Measurements from ENCODE around the gene HAVCR1.
"Not testable (repeated sequence)": the region's sequence is repeated elsewhere in the genome, so short reads cannot be mapped to it uniquely, and the experiment has no call there.

The HAVCR1 gene

DNA sequence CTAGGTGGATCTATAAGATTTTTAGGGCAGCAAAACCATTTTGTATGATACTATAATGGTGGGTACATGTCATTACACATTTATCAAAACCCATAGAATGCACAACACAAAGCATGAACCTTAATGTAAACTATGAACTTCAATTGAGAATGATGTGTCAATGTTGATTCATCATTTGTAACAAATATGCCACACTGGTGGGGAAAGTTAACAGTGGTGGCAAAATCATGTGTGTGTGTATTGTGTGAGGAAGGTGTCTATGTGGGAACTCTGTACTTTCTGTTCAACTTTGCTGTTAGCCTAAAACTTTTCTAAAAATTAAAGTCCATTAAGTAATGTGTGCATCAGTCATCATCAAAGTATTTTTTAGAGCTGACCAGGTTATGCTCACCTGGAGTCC, 38.9 kb downstream of the HAVCR1 start:
- no peak overlapping the region for H2AK5ac ChIP-seq (ENCODE audit: low read length)
- no peak overlapping the region for H3K23ac ChIP-seq (ENCODE audit: low read length)
- no peak overlapping the region for H4K5ac ChIP-seq (ENCODE audit: low read length)
- H3K27ac ChIP-seq (ENCODE audit: low read depth, low read length): no peak overlapping the region
- no peak overlapping the region for H2BK120ac ChIP-seq (ENCODE audit: low read depth, low read length)
- H3K79me1 ChIP-seq (ENCODE audit: low read length): no peaks in the 10 kb centered on the region
- no peak overlapping the region for H3K18ac ChIP-seq (ENCODE audit: low read length)
- H3K79me2 ChIP-seq (ENCODE audit: control insufficient read depth, insufficient read depth, low read length): no peaks in the 10 kb centered on the region
- no peak overlapping the region for H3K56ac ChIP-seq (ENCODE audit: low read length)
- no peak overlapping the region for H4K8ac ChIP-seq (ENCODE audit: low read depth, low read length)
- no peaks in the 10 kb centered on the region for H3K27me3 ChIP-seq (ENCODE audit: insufficient read depth, low read length, poor library complexity)
- H3K4me2 ChIP-seq (ENCODE audit: low read length): no peak overlapping the region
- no peak overlapping the region for H3K4ac ChIP-seq (ENCODE audit: low read depth, low read length)
- H3K36me3 ChIP-seq (ENCODE audit: control insufficient read depth, insufficient read depth, low read length): no peaks in the 10 kb centered on the region
- no peak overlapping the region for H2BK5ac ChIP-seq (ENCODE audit: low read length)
- H3K4me1 ChIP-seq (ENCODE audit: control insufficient read depth, low read depth, low read length): no peaks in the 10 kb centered on the region
- no peak for DNase-seq
- H3K4me3 ChIP-seq (ENCODE audit: low read length): no peak overlapping the region
- H2BK15ac ChIP-seq (replicated peaks; ENCODE audit: low read depth): no peak overlapping the region
- no peak overlapping the region for H3K9ac ChIP-seq (ENCODE audit: low read length)

DNA sequence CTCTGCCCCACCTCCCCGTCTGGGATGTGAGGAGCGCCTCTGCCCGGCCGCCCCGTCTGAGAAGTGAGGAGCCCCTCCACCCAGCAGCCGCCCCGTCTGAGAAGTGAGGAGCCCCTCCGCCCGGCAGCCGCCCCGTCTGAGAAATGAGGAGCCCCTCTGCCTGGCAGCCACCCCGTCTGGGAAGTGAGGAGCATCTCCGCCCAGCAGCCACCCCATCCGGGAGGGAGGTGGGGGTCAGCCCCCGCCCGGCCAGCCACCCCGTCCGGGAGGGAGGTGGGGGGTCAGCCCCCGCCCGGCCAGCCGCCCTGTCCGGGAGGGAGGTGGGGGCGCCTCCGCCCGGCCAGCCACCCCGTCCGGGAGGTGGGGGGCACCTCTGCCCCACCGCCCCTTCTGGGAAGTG, 44.8 kb downstream of the HAVCR1 start:
- no CpG with 5 or more reads among the region's 28 CpGs for WGBS (ENCODE audit: extremely low coverage, insufficient coverage, low lambda C conversion rate)
- H3K79me1 ChIP-seq (ENCODE audit: low read length); H3K36me3 ChIP-seq (ENCODE audit: control insufficient read depth, insufficient read depth, low read length); H3K4me3 ChIP-seq (ENCODE audit: low read length); H2AK5ac ChIP-seq (ENCODE audit: low read length); H3K79me2 ChIP-seq (ENCODE audit: control insufficient read depth, insufficient read depth, low read length); H3K4me1 ChIP-seq (ENCODE audit: control insufficient read depth, low read depth, low read length); H4K8ac ChIP-seq (ENCODE audit: low read depth, low read length); H3K4me2 ChIP-seq (ENCODE audit: low read length); H2BK5ac ChIP-seq (ENCODE audit: low read length); H3K4ac ChIP-seq (ENCODE audit: low read depth, low read length); H3K27me3 ChIP-seq (ENCODE audit: insufficient read depth, low read length, poor library complexity); H3K18ac ChIP-seq (ENCODE audit: low read length); H3K9ac ChIP-seq (ENCODE audit: low read length); DNase-seq; H4K5ac ChIP-seq (ENCODE audit: low read length); H2BK15ac ChIP-seq (replicated peaks; ENCODE audit: low read depth); H3K23ac ChIP-seq (ENCODE audit: low read length); H3K56ac ChIP-seq (ENCODE audit: low read length); H2BK120ac ChIP-seq (ENCODE audit: low read depth, low read length); H3K27ac ChIP-seq (ENCODE audit: low read depth, low read length): not testable (repeated sequence)

DNA sequence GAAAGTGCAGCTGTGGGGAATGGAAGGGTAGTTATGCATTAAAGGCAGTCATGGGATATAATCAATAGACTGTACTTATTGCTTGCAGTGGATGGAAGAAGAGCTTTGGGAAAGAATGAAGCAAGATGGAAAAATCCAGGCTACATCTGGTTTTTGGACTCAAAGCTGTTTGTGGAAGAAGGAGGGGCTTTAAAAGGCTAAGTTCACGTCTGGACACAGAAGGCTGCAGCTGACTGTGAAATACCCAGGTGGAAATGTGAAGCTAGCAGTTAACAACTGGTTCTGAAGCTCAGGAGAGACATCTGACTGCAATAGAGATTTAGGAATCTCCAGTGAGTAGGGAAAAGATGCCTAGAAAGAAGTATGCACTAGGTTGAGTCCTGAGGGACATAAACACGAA, 52.7 kb downstream of the HAVCR1 start:
- Histone ChIP-seq H3K4me1 (ENCODE audit: control insufficient read depth, low read depth, low read length) (no peaks in the 10 kb centered on the region), H3K27me3 (ENCODE audit: insufficient read depth, low read length, poor library complexity) (no peaks in the 10 kb centered on the region), H3K23ac (ENCODE audit: low read length) (no peak overlapping the region), H2BK120ac (ENCODE audit: low read depth, low read length) (no peak overlapping the region), H3K79me1 (ENCODE audit: low read length) (no peaks in the 10 kb centered on the region), H3K18ac (ENCODE audit: low read length) (no peak overlapping the region), H2AK5ac (ENCODE audit: low read length) (no peak overlapping the region), H4K5ac (ENCODE audit: low read length) (no peak overlapping the region), H3K79me2 (ENCODE audit: control insufficient read depth, insufficient read depth, low read length) (no peaks in the 10 kb centered on the region), H4K8ac (ENCODE audit: low read depth, low read length) (no peak overlapping the region), H3K56ac (ENCODE audit: low read length) (no peak overlapping the region), H3K27ac (ENCODE audit: low read depth, low read length) (no peak overlapping the region), H3K4me3 (ENCODE audit: low read length) (no peak overlapping the region), H2BK5ac (ENCODE audit: low read length) (no peak overlapping the region), H3K9ac (ENCODE audit: low read length) (no peak overlapping the region), H3K36me3 (ENCODE audit: control insufficient read depth, insufficient read depth, low read length) (no peaks in the 10 kb centered on the region), H2BK15ac (replicated peaks; ENCODE audit: low read depth) (no peak overlapping the region), H3K4ac (ENCODE audit: low read depth, low read length) (no peak overlapping the region), H3K4me2 (ENCODE audit: low read length) (no peak overlapping the region)
- no CpG with 5 or more reads among the region's 2 CpGs for WGBS (ENCODE audit: extremely low coverage, insufficient coverage, low lambda C conversion rate)
- DNase-seq: no peak

DNA sequence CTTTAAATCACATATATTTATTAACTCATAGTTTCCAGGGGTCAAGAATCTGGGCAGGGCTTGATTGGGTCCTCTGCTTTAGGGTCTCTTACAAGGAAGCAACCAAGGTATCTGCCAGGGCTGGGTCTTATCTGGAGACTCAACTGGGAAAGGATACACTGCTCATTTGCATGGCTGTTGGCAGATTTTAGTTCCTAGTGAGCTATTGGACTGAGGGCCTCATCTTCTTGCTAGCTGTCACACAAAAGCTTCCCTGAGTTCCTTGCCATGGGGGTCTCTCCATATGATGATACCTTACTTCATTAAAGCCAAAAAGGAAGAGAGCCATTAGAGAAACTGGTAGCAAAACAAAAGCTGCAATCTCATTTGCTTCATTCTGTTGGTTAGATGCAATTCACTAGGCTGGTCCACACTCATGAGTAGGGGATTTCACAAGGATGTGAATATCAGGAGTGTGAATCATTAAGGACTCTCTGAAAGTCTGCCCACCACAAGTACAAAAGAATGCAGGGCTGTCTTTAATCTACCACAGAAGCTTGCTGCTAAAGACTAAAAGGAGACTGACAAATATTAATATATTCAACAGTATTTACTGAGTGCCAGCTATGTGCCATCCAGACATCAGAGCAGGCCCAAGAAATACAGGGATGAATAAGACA, 53.9 kb downstream of the HAVCR1 start:
- Histone ChIP-seq H3K36me3 (ENCODE audit: control insufficient read depth, insufficient read depth, low read length) (no peaks in the 10 kb centered on the region), H3K27ac (ENCODE audit: low read depth, low read length) (no peak overlapping the region), H3K9ac (ENCODE audit: low read length) (no peak overlapping the region), H3K4ac (ENCODE audit: low read depth, low read length) (no peak overlapping the region), H2BK15ac (replicated peaks; ENCODE audit: low read depth) (no peak overlapping the region), H3K79me2 (ENCODE audit: control insufficient read depth, insufficient read depth, low read length) (no peaks in the 10 kb centered on the region), H3K4me2 (ENCODE audit: low read length) (no peak overlapping the region), H3K27me3 (ENCODE audit: insufficient read depth, low read length, poor library complexity) (no peaks in the 10 kb centered on the region), H3K4me3 (ENCODE audit: low read length) (no peak overlapping the region), H2BK120ac (ENCODE audit: low read depth, low read length) (no peak overlapping the region), H3K4me1 (ENCODE audit: control insufficient read depth, low read depth, low read length) (no peaks in the 10 kb centered on the region), H4K5ac (ENCODE audit: low read length) (no peak overlapping the region), H4K8ac (ENCODE audit: low read depth, low read length) (no peak overlapping the region), H3K18ac (ENCODE audit: low read length) (no peak overlapping the region), H2BK5ac (ENCODE audit: low read length) (no peak overlapping the region), H3K23ac (ENCODE audit: low read length) (no peak overlapping the region), H2AK5ac (ENCODE audit: low read length) (no peak overlapping the region), H3K79me1 (ENCODE audit: low read length) (no peaks in the 10 kb centered on the region), H3K56ac (ENCODE audit: low read length) (no peak overlapping the region)
- DNase-seq: no peak

DNA sequence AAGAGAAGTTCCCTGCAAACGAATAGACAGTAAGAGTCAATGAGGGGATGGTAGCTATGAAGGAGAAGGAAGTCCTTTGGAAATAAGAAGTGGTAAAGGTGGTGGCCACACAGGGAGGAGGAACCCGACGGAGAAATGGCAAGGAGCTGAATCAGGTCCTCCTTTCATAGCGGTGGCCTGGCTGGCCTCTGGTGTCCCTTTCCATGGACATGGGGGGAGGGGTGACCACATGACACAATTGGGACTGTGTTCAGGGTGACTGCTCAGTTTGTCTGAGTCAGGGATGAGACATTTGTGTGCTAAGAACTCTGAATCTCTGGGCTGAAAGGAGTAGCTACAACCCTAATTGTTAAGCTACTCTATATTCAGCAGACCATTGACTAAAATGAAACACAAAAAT, 67.2 kb downstream of the HAVCR1 start:
- H3K79me1 ChIP-seq (ENCODE audit: low read length): no peaks in the 10 kb centered on the region

DNA sequence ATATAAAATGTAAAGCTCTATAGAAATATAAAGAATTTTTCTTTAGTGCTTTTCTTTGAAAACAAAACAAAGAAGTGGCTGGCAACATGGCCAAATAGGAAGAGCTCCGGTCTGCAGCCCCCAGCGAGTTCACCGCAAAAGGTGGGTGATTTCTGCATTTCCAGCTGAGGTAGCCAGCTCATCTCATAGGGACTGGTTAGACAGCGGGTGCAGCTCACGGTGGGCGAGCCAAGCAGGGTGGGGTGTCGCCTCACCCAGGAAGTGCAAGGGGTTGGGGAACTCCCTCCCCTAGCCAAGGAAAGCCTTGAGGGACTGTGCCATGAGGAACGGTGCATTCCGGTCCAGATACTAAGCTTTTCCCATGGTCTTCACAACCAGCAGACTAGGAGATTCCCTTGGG, 74.9 kb downstream of the HAVCR1 start:
- Histone ChIP-seq H3K56ac (ENCODE audit: low read length) (no peak overlapping the region), H4K8ac (ENCODE audit: low read depth, low read length) (no peak overlapping the region), H3K18ac (ENCODE audit: low read length) (no peak overlapping the region), H3K27me3 (ENCODE audit: insufficient read depth, low read length, poor library complexity) (no peaks in the 10 kb centered on the region), H3K27ac (ENCODE audit: low read depth, low read length) (no peak overlapping the region), H2BK5ac (ENCODE audit: low read length) (no peak overlapping the region), H3K79me2 (ENCODE audit: control insufficient read depth, insufficient read depth, low read length) (no peaks in the 10 kb centered on the region), H3K36me3 (ENCODE audit: control insufficient read depth, insufficient read depth, low read length) (no peaks in the 10 kb centered on the region), H3K79me1 (ENCODE audit: low read length) (no peaks in the 10 kb centered on the region), H3K23ac (ENCODE audit: low read length) (no peak overlapping the region), H3K4ac (ENCODE audit: low read depth, low read length) (no peak overlapping the region), H3K4me2 (ENCODE audit: low read length) (no peak overlapping the region), H3K9ac (ENCODE audit: low read length) (no peak overlapping the region), H4K5ac (ENCODE audit: low read length) (no peak overlapping the region), H3K4me3 (ENCODE audit: low read length) (no peak overlapping the region), H3K4me1 (ENCODE audit: control insufficient read depth, low read depth, low read length) (no peaks in the 10 kb centered on the region), H2AK5ac (ENCODE audit: low read length) (no peak overlapping the region), H2BK120ac (ENCODE audit: low read depth, low read length) (no peak overlapping the region), H2BK15ac (replicated peaks; ENCODE audit: low read depth) (no peak overlapping the region)
- no CpG with 5 or more reads among the region's 9 CpGs for WGBS (ENCODE audit: extremely low coverage, insufficient coverage, low lambda C conversion rate)
- no peak for DNase-seq

More for the DNA sequence above, 67.2 kb downstream of the HAVCR1 start:
- H2BK120ac ChIP-seq (ENCODE audit: low read depth, low read length): no peak overlapping the region
- no peaks in the 10 kb centered on the region for H3K27me3 ChIP-seq (ENCODE audit: insufficient read depth, low read length, poor library complexity)
- H2AK5ac ChIP-seq (ENCODE audit: low read length): no peak overlapping the region
- no peak overlapping the region for H3K56ac ChIP-seq (ENCODE audit: low read length)
- no peak overlapping the region for H3K23ac ChIP-seq (ENCODE audit: low read length)
- no peaks in the 10 kb centered on the region for H3K36me3 ChIP-seq (ENCODE audit: control insufficient read depth, insufficient read depth, low read length)
- no peak overlapping the region for H3K4me3 ChIP-seq (ENCODE audit: low read length)
- no peak for DNase-seq
- no peak overlapping the region for H2BK15ac ChIP-seq (replicated peaks; ENCODE audit: low read depth)
- no peak overlapping the region for H3K27ac ChIP-seq (ENCODE audit: low read depth, low read length)
- no peaks in the 10 kb centered on the region for H3K4me1 ChIP-seq (ENCODE audit: control insufficient read depth, low read depth, low read length)
- H3K4me2 ChIP-seq (ENCODE audit: low read length): no peak overlapping the region
- H3K4ac ChIP-seq (ENCODE audit: low read depth, low read length): no peak overlapping the region
- H4K8ac ChIP-seq (ENCODE audit: low read depth, low read length): no peak overlapping the region
- no peak overlapping the region for H3K18ac ChIP-seq (ENCODE audit: low read length)
- H3K79me2 ChIP-seq (ENCODE audit: control insufficient read depth, insufficient read depth, low read length): no peaks in the 10 kb centered on the region
- no peak overlapping the region for H3K9ac ChIP-seq (ENCODE audit: low read length)
- H2BK5ac ChIP-seq (ENCODE audit: low read length): no peak overlapping the region
- no peak overlapping the region for H4K5ac ChIP-seq (ENCODE audit: low read length)
- no CpG with 5 or more reads among the region's 4 CpGs for WGBS (ENCODE audit: extremely low coverage, insufficient coverage, low lambda C conversion rate)

Measured in mesendoderm (in vitro differentiated cells).